Measurements from ENCODE around the gene WFDC5.

The WFDC5 gene

DNA sequence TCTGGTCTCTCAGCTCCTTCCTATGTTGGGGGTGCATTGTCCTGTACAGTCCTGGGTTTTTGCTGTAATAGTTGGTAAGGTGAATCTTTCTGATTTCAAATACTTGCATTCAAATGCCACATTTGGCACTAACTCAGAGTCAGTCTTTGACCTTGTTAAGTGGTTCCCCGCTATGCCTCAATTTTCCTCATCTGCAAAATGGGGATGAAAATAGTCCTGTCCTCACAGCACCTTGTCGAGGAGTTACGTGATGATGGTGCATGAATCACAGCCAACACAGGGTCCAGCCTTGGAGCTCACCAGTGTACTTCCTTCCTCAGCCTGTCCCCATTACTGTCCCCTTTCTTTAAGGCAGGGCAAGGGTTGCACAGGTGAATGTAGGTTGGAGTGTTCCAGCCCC, 1.1 kb downstream of the WFDC5 start:
- no peak for DNase-seq

DNA sequence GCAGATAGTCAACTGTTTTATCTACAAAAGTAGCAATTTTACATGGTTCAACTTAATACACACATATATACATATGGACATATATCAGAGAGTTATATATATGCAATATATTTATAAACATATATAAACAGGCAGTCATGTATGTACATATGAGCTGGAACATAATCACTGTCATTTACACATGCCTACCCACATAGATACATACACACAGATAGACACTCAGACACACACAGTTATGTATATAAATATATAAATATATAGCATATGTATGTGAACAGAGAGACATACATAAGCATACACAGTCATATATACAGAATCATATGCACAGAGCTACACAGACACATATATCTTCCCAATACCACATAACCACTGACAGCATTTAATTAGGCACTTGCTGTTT, 2.2 kb downstream of the WFDC5 start:
- no peak for DNase-seq

DNA sequence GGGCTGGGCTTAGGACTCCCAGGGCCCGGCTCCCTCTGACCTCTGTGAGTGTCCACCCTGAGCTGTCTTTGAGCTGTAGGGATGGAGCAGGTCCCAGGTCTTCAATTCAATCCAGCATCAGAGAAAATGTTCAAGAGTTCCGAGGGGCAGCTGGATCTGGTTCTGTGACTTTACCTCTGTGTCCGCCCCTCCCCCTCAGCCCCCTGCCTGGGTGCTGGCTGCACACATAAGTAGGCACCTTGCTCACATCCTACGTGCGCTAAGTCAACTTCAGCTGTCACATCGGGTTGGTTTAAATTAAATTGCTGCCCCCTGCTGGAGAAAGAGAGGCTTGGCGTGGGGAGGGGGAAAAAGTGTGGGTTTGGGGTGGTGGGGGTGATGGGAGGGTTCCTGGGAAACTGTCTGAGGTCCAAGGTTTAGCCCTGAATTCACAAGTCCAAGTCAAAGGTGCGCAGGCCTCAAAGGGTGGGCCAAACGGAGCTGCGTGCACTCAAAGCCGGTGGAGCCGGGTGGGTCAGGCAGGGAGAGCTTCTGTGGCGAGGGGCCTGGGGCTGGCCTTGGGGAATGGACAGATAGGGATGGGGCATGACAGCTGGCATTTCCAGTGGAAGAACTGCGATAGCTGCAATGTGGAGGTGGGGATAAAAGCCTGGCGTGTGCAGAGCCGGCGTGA, 3.0 kb downstream of the WFDC5 start:
- peak; percentile 26 for DNase-seq

DNA sequence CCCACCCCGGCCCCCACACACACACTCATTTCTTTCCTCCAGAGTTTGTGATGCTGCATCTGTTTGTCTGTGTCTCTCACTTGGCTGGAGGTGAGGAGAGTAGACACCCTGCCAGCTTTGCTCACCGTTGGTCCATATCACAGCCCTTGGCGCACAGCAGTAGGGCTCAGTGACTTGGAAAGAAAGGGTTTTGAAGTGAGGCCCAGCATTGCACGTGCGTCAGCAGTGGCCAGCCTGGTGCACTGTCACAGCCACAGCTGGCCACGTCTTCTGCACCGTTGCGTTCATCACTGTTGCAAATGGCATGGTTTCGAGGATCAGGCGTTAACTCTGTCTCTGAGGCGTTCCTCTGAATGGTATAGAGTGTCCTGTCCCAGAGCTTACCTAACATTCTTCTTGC, 3.7 kb downstream of the WFDC5 start:
- DNase-seq = no peak

DNA sequence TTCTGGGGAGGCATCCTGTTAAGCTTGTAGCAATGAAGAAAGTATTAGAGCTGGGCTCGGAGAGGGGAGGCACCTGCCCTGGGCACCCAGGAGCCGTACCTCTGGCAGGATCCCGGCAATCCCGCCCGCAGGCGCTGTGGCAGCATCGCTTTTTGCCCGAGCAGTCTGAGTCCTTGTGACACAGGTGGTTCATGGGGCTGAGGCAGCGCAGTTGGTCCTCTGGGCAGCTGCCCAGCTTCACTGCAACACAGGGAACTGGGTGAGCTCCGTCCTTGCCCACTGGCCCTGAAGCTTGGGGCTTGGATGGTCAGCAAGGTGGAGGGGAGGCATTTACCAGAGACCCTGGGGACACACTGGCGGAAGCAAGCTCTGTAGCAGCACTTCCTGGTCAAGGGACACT, 4.7 kb downstream of the WFDC5 start:
- no peak for DNase-seq

DNA sequence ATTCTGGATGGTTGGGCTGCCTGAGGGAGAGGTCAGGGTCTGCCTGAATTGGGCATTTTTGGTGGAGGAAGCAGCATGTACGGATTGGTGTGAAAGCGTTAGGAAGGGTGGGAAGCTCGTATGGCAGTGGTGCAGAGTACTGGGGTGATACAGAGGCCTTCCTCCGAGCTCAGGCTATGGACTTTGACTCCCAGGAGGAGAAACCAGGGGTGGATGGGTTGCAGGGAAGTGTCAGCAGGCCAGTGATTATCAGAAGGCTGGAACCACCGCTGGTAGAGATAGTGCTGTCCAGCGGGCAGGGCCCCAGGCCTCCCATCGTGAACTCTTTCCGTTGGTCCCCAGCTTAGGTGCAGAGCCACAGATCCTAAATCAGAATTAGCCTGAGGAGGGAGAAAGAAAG, 5.3 kb downstream of the WFDC5 start:
- DNase-seq = no peak

DNA sequence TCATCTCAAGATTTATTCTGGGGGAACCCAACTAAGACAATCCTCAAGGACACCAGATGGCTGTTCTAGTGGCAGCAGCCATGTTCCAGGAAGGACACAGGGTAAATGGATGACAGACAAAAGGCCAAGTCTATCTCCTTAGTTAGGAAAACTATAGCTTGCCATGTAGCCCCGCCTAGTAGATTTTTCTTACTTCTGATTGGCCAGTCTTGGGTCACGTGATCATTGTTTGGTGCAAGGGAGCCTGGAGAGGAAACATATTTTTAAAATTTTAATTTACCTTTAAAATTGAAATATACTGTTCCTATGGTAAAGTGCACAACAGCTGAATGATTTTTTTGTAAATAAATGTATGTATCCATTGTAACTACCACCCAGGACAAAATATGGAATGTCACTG, 9.7 kb downstream of the WFDC5 start:
- DNase-seq = no peak

DNA sequence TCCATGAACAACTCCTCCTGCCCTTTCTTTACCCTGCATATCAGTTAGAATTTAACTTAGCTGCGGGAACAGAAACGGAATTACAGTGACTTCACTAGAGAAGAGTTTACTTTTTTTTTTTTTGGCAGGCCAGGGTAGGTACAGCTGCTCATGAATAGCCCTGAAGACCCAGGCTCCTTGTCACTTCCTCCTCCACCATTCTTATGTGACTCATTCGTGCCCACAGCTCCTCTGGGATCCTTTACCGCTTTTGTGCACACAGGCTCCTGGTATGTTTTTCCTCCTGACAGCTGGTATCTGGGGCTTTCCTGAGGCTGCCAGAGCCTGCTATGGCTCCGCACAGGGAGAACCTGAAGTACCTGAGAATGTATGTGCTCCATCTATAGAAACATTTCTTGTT, 10.2 kb downstream of the WFDC5 start:
- DNase-seq = no peak

DNA sequence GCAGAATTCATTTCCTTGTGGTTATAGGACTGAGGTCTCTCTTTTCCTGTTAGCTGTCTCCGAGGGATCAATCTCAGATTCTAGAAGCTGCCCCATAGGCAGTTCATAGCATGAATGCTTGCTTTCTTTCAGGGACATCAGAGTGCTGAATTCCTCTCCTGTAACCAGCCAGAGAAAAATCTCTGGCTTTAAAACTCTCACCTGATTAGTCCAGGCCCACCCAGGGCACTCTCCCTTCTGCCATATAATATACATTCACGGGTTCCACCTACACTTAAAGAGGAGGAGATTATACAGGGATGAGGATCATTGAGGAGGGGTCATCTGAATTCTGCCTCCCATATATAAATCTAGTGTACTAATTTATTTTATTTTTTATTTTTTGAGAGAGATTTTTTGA, 11.9 kb downstream of the WFDC5 start:
- no peak for DNase-seq

DNA sequence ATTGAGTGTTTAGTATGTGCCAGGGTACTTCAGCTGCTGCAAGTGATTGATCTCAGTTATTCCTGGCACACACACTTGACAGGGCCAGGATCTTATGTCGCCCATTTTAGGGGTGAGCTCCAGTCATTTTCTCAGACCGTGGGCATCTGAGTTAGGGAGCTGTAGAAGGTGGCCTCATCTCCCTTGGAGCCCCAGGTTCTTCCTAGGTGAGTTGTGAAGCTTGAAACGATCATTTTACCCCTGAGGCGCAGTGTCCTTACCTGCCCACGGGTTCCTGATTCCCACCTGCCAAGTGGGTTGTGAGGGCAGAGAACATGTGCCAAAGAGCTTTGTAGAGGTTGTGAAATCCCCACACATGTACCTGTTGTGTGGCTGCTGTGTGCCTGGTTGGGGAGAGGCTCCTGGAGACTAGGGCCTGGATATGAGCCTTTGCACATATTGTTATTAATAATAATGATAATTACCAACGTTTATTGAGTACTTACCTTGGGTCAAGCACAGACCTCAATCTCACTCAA, 13.6 kb downstream of the WFDC5 start:
- DNase-seq = no peak

DNA sequence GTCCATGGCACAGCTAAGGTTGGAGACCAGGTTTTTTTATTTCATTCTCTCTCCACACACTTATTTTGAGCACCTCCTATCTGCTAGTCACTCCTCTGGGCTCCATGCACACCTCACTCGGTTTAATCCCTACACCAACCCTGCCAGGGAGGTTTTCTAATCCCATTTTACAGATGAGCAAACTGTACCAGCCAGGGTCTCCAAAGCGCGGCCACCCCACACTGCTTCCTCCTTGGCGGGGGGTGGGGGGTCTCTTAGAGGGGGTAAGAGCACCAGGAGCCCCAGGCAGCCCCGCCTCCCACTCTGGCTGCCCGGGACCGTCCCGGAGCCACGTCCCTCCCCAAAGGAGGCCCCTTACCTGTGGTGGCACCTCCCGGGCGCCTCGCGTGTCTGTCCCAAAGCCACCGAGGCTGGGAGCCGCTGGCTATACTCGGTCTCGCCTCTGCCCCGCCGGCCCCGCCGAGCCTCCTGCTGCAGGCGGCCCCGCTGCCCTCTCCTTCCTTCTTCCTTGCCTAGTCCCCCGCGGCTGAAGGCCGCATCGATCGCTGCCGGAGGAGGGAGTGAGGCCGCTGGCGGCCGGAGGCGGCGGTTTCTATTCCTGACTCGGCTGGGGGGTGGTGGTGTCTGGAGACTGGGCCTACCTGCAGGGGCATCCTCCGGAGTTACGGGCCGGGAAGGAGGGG, 14.3 kb downstream of the WFDC5 start, which contains the start of gene KCNS1:
Gene KCNS1 (minus strand): TSS at position 565 of the 683 bp plus-strand sequence. CDS start 1,891 bp downstream, outside the sequence.
- DNase-seq = peak; percentile 16

DNA sequence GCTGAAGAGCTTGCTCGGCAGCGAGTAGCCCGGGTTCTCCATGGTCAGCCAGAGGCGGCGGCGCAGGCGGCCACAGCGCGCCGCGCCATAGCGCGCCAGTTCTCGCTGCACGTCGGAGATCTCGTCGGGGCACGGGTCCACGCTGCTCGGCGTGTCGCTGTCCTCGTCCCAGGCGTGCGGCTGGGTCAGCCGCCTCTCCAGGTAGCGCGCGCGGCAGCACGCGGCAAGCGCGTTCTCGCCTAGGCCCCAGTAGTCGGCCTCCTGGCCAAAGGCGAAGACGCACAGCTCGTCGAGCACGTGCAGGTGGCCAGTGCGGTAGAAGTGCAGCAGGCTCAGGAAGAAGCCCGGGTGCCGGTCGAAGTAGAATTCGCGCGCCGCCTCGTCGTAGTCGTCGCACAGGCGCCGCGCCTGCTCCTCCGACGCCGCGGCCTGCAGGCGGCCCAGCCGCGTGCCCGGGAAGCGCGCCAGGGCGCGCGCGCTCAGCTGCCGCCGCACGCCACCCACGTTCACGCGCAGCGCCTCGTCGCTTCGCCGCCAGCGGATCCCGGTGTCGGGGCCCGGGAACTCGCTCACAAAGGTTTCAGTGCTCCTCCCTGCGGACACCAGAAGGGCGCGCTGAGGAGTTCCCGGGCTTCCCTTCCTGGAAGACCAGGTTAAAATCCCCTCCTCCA, 16.7 kb downstream of the WFDC5 start:
- DNase-seq = no peak

DNA sequence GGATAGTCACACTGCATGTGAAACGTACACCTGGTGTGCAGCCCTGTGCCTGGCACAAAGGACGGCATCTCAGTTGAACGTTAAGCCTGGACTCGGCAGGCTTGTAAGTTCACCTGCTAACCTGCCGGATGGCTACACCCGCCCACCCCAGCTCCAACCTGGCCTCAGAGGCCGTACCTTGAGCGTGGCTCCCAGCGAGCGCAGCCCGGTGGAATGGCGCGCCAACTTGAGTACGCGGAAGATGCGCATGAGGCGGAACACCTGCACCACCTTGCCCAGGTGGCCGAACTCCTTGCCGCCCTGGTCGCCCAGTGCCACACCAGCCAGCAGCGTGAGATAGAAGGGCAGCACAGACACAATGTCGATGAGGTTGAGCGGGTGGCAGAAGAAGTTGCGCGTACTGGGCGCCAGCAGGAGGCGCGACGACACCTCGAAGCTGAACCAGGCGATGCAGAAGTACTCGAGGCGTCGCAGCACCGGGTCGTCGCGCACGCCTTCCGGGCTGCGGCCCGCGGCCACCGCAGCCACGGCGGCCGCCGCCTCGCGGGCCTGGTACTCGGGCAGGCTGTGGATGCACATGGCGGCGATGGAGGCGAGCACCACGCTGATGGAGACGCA, 17.4 kb downstream of the WFDC5 start:
- DNase-seq = no peak

DNA sequence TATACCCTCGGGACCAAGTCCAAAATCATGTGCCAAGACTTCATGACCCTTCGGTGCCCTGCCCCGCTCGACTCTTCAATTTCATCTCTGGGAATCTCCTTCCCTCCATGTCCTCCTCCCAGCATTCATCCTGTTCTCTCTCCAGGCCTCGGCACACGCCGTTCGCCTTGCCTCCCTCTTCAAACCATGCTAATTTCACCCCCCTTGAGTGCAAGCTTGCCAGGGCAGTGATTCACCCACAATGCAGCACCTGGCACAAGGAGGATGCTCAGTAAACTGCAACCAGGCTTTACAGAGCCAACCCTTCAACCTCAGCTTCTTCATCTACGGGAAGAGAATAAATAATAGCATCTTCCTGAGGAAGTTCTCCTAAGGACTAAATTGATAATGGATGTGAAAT, 18.2 kb downstream of the WFDC5 start:
- DNase-seq = no peak

DNA sequence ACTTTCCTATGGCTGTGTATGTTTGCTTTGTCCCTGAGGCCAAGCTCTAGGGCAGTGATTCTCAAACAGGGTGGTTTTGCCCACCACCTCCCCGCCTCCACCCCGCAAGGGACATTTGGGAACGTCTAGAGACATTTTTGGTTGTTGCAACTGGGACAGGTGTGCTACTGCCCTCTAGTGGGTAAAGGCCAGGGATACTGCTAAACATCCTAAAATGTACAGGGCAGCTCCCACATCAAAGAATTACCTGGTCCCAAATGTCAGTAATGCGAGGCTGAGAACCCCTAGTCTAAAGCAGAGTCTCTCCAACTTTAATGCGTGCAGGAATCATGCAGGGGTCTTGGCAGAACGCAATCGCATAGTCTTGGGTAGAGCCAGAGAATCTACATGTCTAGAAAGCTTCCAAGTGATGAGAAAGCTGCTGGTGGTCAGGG, 19.2 kb downstream of the WFDC5 start:
- DNase-seq = peak; percentile 67

DNA sequence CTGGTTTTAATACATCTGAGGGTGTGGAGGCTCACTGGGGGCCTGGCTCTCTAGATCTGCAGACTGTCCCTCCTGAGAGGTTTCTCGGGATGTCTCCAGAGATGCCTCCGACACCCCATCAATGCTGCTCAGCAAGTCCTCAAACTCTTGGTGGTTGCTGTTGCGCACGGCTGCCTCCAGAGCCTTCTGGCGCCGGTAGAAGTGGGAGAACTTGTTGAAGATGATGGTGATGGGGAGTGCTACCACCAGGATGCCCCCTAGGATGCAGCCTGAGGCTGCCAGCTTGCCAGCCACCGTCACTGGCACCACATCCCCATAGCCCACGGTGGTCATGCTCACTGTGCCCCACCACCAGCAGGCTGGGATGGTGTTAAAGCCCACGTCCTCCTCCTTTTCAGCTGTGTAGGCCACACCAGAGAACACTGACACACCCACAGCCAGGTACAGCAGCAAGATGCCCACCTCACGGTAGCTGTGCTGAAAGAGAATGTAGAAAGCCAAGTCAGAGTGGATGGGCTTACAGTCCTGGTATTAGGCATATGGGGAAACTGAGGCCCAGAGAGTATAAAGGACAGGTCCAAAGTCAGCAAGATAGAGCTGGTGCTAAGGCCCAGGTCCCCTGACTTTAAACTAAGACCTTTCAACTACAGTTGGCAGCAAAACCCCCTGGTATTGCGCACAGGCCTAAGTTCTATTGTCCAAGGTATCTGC, 20.0 kb downstream of the WFDC5 start:
- DNase-seq = no peak

DNA sequence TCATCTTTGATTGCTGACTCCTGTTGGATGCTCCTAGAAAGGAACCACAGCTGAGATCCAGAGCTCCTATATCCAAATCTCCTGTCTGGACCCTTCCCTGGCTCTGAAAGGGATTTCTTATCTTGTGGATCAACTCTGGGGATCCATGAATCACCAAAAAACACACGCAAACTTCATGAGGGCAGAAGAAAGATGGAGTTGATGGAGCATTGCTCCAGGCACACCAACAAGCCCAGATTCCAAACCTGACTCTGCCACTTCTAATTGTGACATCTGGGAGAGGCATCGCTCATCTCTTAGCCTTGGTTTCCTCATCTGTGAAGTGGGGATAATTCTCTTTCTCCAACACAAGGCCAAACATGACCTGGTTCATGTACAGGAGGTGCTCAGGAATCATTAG, 20.8 kb downstream of the WFDC5 start:
- no peak for DNase-seq

DNA sequence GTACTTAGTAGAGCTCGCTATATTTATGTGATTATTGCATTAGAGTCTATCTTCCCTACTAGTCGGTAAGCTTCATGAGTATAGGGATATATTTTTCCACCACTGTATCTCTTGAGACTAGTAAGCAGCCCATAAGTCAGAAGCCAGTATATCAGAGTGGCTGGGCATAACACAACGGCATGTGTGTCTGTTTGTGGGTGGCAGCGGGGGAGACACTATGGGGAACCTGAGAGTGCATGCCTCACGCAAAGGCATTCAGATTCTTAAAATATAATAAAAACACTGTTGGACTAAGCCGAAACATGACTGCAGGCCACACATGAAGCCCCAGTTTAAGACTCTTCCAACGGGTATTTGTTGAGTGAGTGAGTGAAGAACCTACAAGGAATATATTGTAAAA, 22.1 kb downstream of the WFDC5 start:
- no peak for DNase-seq

DNA sequence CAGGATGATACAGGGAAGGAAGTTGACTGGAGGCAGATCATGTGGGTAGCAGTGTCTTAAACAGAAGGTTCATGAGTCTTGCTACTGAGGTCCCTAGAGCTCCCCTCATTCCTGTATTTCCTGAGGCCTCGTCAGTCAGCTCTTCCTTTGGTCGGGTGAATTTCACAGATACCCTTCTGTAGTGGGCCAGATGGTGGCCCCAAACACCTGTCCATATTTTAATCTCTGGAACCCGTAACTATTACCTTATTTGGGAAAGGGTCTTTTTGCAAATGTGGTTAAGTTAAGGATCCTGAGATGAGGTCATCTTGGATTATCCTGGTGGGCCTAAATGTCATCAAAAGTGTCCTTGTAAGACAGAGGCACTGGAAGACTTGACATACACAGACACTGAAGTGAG, 23.6 kb downstream of the WFDC5 start:
- no peak for DNase-seq

DNA sequence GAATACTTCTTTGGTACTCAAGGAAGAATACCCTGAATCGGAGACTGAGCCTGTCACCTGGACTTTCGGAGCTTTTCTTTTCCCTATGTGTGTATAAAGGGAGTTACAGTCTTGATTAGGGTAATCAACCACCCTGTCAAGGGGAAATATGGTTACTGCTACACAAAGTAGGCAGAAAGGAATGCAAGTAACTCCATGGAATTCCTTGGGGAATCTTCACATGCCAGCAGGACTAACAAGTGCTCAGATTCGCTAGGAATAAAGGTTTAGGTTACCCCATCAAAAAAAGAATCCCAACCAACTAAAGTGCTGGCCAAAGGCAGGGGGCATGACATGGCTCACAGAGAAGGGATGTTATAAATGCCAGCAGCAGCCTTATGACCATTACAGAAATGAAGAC, 24.5 kb downstream of the WFDC5 start:
- DNase-seq = no peak

DNA sequence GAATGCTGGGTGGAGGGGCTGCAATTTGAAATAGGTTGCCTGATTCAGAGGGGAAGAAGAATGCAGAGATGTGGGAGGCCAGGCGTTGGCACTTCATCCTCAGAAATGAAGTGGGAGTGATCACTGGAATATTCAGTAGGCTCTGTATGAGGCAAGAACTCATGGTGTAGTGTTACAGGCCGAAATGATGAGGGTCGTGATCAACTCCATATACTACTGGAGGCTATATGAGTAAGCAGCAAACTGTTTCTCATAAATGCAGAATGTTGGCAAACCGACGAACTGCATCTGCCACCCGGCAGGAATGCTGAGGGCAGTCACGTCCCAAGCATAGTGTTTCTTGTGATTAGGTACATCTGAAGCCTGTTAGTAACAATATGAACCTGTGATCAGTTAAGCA, 26.7 kb downstream of the WFDC5 start:
- no peak for DNase-seq

DNA sequence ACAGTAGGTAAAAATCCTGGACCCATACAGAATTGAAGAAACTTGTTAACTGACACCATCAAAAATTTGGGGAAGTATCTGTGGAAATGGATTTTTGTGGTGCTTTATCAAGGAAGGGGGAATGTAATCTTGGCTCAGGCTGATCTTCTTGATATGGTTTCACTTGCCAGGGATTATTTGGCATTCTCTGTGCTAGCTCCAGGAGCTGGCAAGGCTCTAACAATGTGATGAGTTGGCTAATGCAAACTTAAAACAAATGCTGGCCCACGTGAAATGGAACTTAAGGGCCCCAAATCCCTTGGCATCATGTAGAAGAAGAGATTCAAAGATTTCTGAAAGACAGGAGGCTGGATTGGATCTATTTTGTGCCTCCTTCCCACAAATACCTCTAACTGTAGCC, 27.2 kb downstream of the WFDC5 start:
- no peak for DNase-seq

Measured in RPMI8226 (cell line).